22Rv1 (cell line): ENCODE results near the gene GNB1L.

Source experiments
- CTCF ChIP-seq: fragments of 450-650 bp; IDR thresholded peaks from 2 replicates; pipeline ENCODE4 v1.5.1; 2017; ENCODE audit warnings: mild to moderate bottlenecking
- ZFX ChIP-seq: fragments of 450-650 bp; IDR thresholded peaks from 2 replicates; pipeline ENCODE4 v1.6.1; 2017; ENCODE audit warnings: antibody characterized with exemption, borderline replicate concordance

- TF ChIP-seq CTCF (no peak), ZFX (no peak)
These were observed 68.4 kb downstream of the GNB1L start for GRCh38 chr22:19786264-19786585.
